GM13976 (cell line): ENCODE data around the gene PKNOX1.

Experiments
- DNase-seq: peaks from one replicate; pipeline ENCODE4 v3.0.0; 2012; ENCODE audit warnings: low spot score
- in situ Hi-C: fragments of 300-500 bp; cut with MboI; formaldehyde crosslinking; loops from one replicate; pipeline ENCODE4 v1.12.0; 2022; ENCODE audit warnings: low sequenced_read_pairs, mixed read lengths, inconsistent platforms; ENCODE audit not compliant: unreplicated experiment
- TF ChIP-seq, protein P1 (sequence below): IDR thresholded peaks from 2 replicates; pipeline ENCODE4 v1.5.1; 2012; ENCODE audit warnings: borderline replicate concordance, mild to moderate bottlenecking; ENCODE audit not compliant: insufficient read depth; ENCODE audit errors: extremely low read depth, missing control alignments, control extremely low read depth

Gene PKNOX1

DNA sequence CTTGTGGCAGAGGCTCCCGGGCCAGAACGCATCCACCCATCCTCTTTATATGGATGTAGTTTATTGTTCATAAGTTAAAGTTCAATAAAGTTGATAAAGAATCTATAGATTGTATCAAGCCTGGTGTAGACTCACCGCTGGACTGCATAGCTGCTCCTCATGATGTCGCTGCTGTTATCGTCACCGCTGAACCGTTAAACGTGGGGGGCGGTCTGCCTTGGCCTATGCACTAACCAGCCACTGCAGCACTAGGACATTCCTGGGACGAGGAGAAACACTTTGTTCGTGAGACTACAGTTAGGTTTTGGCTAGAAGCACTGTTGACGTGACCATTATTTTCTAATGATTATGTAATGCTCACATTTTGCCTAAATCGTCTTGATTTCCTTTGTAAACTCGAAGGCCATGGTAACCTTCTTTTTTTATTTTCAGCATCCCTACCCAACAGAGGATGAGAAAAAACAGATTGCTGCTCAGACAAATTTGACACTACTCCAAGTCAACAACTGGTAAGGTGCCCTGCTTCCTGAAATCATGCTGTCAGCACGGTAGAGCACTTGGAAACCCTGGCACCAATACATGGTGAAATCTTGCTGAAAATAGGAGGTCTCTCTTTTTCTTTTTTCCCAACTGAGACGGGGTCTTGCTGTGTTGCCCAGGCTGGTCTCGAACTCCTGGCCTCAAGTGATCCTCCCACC is 50.2 kb downstream of the PKNOX1 start:
- in situ Hi-C loops = no loop called here
- TF ChIP-seq, protein P1, sequence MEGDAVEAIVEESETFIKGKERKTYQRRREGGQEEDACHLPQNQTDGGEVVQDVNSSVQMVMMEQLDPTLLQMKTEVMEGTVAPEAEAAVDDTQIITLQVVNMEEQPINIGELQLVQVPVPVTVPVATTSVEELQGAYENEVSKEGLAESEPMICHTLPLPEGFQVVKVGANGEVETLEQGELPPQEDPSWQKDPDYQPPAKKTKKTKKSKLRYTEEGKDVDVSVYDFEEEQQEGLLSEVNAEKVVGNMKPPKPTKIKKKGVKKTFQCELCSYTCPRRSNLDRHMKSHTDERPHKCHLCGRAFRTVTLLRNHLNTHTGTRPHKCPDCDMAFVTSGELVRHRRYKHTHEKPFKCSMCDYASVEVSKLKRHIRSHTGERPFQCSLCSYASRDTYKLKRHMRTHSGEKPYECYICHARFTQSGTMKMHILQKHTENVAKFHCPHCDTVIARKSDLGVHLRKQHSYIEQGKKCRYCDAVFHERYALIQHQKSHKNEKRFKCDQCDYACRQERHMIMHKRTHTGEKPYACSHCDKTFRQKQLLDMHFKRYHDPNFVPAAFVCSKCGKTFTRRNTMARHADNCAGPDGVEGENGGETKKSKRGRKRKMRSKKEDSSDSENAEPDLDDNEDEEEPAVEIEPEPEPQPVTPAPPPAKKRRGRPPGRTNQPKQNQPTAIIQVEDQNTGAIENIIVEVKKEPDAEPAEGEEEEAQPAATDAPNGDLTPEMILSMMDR = no peak

DNA sequence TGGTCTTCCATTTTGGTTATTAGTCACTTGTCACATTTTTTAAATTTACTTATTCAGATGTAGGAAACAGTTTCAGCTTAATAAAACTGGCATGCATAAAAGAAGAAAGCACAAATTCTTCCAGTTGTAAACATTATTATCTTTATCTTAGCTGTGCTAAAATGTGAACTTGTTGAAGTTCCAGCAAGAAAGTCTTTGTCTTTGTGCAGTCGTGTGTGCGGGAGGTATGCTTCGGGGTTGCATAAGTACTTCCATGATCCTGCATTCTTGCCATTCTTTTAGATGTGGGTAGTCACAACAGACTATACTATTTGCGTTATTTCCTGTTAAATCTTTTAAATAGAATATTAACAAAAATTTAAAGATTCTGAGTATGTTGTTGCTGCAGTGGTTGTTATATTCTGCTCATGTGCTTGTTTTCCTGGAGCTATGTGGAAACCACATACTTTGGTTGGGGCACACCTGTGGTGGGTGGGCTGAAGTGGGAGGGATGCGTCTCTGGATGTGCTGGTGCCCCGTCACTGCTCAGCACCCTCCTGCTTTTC is 51.3 kb downstream of the PKNOX1 start:
- no peak for DNase-seq
- in situ Hi-C loops = no loop called here
- TF ChIP-seq, protein P1 = no peak

More for the DNA sequence above, 50.2 kb downstream of the PKNOX1 start:
- DNase-seq = no peak

DNA sequence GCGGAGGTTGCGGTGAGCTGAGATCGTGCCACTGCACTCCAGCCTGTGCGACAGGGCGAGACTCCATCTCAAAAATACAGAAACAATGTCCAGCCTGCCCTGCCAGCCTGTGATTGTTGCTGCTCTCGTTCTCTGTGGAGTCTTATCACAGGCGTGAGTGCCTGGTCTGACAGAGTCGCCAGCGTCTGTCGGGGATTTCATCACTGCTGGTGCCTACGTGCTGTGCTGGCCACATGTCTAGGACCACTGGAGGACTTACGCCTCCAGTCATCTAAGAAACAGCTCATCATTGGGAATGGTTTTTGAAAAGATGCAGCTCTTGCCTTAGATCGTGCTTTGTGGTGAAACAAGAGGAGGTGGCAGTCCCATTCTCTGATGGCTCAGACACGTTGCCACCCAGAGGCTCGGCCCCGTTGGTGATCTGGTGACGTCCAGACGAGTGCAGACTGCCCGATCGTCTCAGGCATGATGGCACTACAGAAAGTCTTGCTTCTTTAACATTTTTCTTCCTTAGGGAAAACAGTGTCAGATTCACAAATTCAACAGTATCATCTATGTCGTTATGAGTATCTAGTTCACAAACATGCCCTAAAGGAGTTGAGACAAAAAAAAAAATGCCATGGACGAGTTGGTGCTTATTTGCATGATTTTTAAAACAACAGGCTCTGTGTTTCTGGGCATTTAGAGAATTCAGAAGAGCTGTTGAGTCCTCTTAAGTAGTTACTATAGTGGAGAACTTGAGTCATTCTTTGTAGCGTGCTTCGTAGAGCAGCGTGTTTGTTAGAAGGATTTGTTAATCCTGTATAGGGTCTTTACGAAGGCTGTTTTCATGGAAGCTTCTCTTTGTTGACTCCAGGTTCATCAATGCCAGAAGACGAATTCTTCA is 53.7 kb downstream of the PKNOX1 start:
- in situ Hi-C loops = no loop called here
- TF ChIP-seq, protein P1 = no peak
- DNase-seq = no peak

DNA sequence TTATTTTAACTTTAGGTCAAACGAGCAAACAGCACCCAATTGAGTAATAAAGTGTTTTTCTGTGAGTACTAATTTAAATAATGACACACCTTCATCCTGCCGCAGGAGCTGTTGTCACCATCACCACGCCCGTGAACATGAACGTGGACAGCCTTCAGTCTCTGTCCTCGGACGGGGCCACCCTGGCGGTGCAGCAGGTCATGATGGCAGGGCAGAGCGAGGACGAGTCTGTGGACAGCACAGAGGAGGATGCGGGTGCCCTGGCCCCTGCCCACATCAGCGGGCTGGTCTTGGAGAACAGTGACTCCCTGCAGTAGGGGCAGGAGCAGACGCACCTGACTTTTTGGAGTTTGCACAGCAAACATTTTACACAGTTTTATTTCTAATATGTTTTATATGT is 55.4 kb downstream of the PKNOX1 start:
- no peak for DNase-seq
- in situ Hi-C loops = no loop called here
- TF ChIP-seq, protein P1 = no peak

DNA sequence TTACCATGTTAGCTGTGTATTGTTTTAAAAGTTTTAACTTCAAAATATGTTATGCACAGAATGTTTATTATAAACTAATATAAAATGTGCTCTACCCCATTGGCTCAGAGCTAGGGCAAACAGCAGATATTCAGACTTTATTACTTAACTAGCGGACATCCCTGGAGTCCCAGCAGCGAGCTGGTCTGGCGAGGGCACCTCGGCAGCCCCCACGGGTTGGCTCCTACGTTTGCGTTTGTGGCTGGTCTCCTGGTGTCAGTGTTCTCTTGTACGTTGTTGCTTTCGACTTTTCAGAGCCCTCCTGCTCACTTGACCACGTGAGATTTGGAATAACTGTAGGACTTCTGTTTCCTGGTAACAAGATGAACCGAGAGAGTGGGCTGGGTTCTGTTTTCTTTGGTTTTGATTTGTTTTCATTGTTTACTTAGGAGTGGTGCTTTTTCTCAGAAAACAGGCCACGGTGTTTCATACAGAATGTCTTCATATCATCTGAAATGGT is 56.8 kb downstream of the PKNOX1 start:
- TF ChIP-seq, protein P1 = no peak
- no peak for DNase-seq
- in situ Hi-C loops = no loop called here

DNA sequence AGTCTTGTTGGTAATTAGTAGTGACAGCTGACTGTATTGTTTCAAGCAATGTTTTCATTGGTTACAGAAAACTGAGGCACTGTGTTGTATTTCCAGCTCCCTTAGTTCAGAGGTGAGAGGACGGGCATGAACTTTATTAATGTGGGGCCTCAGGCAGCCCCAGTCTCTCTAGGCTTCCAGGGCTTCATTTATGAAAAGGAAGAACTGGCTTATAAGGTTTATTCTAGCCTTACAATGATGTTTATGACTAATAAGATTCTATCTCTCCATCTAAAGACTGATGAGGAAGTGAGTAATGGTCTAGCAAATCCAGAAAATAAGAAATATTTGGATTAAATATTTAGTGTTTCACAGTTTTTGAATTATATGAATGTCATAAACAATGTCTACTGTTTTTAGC is 59.7 kb downstream of the PKNOX1 start:
- in situ Hi-C loops = no loop called here
- no peak for DNase-seq
- TF ChIP-seq, protein P1 = no peak
